Caki2 (cell line): ENCODE measurements around the gene ZNF639. TPM values are rescaled to one million over a fixed set of nuclear protein-coding genes. Genes with fewer than 3 reads are reported as not detected.

Source experiments
- DNase-seq: peaks from one replicate; pipeline ENCODE4 v3.0.0-alpha.2; 2015; ENCODE audit warnings: low read depth
- in situ Hi-C: cut with HindIII; loops from 2 replicates; pipeline ENCODE4 v1.10.0; 2016; ENCODE audit warnings: low sequenced_read_pairs, low pct_unique_long_range_greater_than_20kb, mixed read lengths
- total RNA-seq: library from RNA; depleted of rRNA; stranded (reverse); fragments of >200 nt; shearing (Covaris generic); gene quantifications from 2 replicates; pipeline ENCODE4 v1.2.3, GENCODE V29; 2014; ENCODE audit warnings: low replicate concordance; rRNA removed

ZNF639 gene
- total RNA-seq, 1 experiment from 2014 or later = 106 TPM

- DNase-seq = no peak
These were observed 51.1 kb downstream of the ZNF639 start for GRCh38 chr3:179373938-179374337.

GRCh38 chr3:179375091-179375999 is 52.5 kb downstream of the ZNF639 start:
- in situ Hi-C loops = no loop called here
- DNase-seq = no peak

More at GRCh38 chr3:179373938-179374337, 51.1 kb downstream of the ZNF639 start:
- in situ Hi-C loops = no loop called here

GRCh38 chr3:179376474-179376873 is 53.6 kb downstream of the ZNF639 start:
- in situ Hi-C loops = no loop called here
- DNase-seq = no peak

Other genes with a start within 250 kb of the ZNF639 start
- gene PIK3CA, start 174.7 kb upstream of the ZNF639 start, total RNA-seq = 16.2 and 19.4 TPM in 2 replicates
- gene KCNMB3, start 71.9 kb upstream of the ZNF639 start, total RNA-seq = 2.3 and 5.1 TPM in 2 replicates
- gene MFN1, start 24.7 kb downstream of the ZNF639 start, total RNA-seq = 28.2 and 34.3 TPM in 2 replicates
- gene GNB4, start 128.4 kb downstream of the ZNF639 start, total RNA-seq = 42.6 and 50.1 TPM in 2 replicates
- gene ACTL6A, start 239.9 kb downstream of the ZNF639 start, total RNA-seq = 184 and 205 TPM in 2 replicates